Right cardiac atrium (tissue), 5 donors: ENCODE data around the gene DNAH10. TPM values are rescaled to one million over a fixed set of nuclear protein-coding genes. Genes with fewer than 3 reads are reported as not detected.
"Not testable (repeated sequence)": the region's sequence is repeated elsewhere in the genome, so short reads cannot be mapped to it uniquely, and the experiment has no call there.

Experiments
- ATAC-seq, 2 donors: fragments of 200-7000 bp; cut with Tn5 transposase; one replicate each; pipeline versions ENCODE4 v1.8.0 to v1.9.1; 2020; ENCODE audit warnings: moderate library complexity in 2 of 2, mild to moderate bottlenecking in 1 of 2
- DNase-seq, 3 donors: peaks; one replicate each; pipeline ENCODE4 v3.0.0-alpha.2; 2020
- H3K27ac ChIP-seq: one replicate; pipeline ENCODE4 v1.5.1; 2013; ENCODE audit warnings: mild to moderate bottlenecking, low read length, control low read depth, moderate library complexity
- H3K27me3 ChIP-seq: one replicate; pipeline ENCODE4 v1.6.1; 2013; ENCODE audit not compliant: control insufficient read depth, insufficient read depth
- H3K4me1 ChIP-seq: one replicate; pipeline ENCODE4 v1.6.1; 2013; ENCODE audit warnings: low read length; ENCODE audit not compliant: control insufficient read depth, insufficient read depth
- H3K4me3 ChIP-seq: one replicate; pipeline ENCODE4 v1.5.1; 2013; ENCODE audit warnings: low read length, control low read depth
- H3K9me3 ChIP-seq: one replicate; pipeline ENCODE4 v1.6.1; 2013; ENCODE audit warnings: low read length; ENCODE audit not compliant: control insufficient read depth
- WGBS: extraction: QIAGEN DNeasy Blood & Tissue Kit; methylation state at CpG from one replicate; pipeline ENCODE4 v1.1.7; 2013; 5-methylcytosine and 5-hydroxymethylcytosine counted together
- intact Hi-C, 4 donors: fragments of 100-400 bp; cut with DNase I; formaldehyde crosslinking; loops; one replicate each; pipeline versions ENCODE4 v1.11.0 to v1.14.0; 2022 to 2023
- polyA plus RNA-seq: library from polyadenylated mRNA; stranded (reverse); fragments of 200-250 nt; gene quantifications from one replicate; pipeline ENCODE4 v1.2.3, GENCODE V29; 2013
- total RNA-seq, 4 donors: library from RNA; stranded (reverse); fragmentation: NEBNext Ultra II Directional; extraction: Animal tissue kit (Norgen Biotek cat#: 25700); gene quantifications; one replicate each; pipeline ENCODE4 v1.2.1, GENCODE V29; 2021
- donor health status: healthy with polysubstance abuse.
- donor health status: DM: no; HTN: yes; CAD: no.
- donor health status: DM: no; HTN: no; CAD: no.
- donor health status: DM: no; HTN: yes; CAD: no; lungs with severe emphysema.
- donor health status: DM: yes; HTN: yes; CAD: no.

The DNAH10 gene
- total and polyA plus RNA-seq, 5 donors: 0.06 to 0.11 (median 0.07) TPM; not detected in 1

DNA sequence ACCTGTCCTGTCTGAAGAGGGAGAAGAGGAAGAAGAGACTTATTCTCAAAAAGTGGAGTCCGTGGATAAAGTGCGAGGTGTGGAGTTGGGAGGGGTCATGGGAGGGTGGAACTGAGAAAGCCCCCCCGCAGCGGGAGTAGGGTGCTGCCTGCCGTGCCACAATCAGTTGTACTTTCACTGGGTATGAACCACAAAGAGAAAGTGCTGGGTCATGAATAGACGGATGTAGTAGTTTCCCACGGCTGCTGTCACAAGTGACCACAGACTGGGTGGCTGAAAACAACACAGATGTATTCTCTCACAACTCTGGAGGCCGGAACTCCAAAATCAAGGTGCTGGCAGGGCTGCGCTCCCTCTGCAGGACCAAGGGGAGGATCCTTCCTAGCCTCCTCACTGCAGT lies 5.5 kb downstream of the DNAH10 start:
- ATAC-seq: no peak
- intact Hi-C loops: no loop called here
- no peak for DNase-seq

GRCh38 chr12:123771261-123771660 lies 9.2 kb downstream of the DNAH10 start:
- WGBS: 83% methylated on average over 7 of the region's 7 CpGs
- no peak for DNase-seq

More for the DNA sequence above, 5.5 kb downstream of the DNAH10 start:
- WGBS: 71% methylated on average over 9 of the region's 9 CpGs
- no peaks in the 10 kb centered on the region for H3K4me1 ChIP-seq
- H3K9me3 ChIP-seq: no peaks in the 10 kb centered on the region
- no peak overlapping the region for H3K4me3 ChIP-seq
- no peak overlapping the region for H3K27ac ChIP-seq
- no peaks in the 10 kb centered on the region for H3K27me3 ChIP-seq

GRCh38 chr12:123772074-123772473 lies 10.0 kb downstream of the DNAH10 start:
- no peak for DNase-seq
- no peak overlapping the region for H3K4me3 ChIP-seq
- H3K4me1 ChIP-seq: no peaks in the 10 kb centered on the region
- H3K27me3 ChIP-seq: no peaks in the 10 kb centered on the region
- WGBS: 82% methylated on average over 5 of the region's 5 CpGs
- ATAC-seq: no peak
- no peaks in the 10 kb centered on the region for H3K9me3 ChIP-seq
- intact Hi-C loops: no loop called here
- H3K27ac ChIP-seq: no peak overlapping the region

More at GRCh38 chr12:123771261-123771660, 9.2 kb downstream of the DNAH10 start:
- Histone ChIP-seq H3K27ac (no peak overlapping the region), H3K4me1 (no peaks in the 10 kb centered on the region), H3K9me3 (no peaks in the 10 kb centered on the region), H3K4me3 (no peak overlapping the region), H3K27me3 (no peaks in the 10 kb centered on the region)
- intact Hi-C loops: no loop called here
- no peak for ATAC-seq

DNA sequence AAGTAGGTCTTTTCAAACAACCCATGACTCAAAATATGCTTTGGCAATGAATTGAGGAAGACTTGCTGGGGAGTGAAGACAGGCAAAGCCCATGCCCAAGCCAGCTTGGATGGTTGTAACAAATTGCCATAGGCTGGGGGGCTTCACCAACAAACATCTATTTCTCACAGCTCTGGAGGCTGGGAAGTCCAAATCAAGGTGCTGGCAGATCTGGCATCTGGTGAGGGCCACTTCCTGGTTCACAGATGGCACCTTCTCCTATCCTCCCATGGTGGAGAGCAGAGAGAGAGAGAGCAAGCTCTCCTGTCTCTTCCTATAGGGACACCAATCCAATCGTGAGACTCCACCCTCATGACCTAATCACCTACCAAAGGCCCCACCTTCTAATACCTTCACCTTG lies 11.3 kb downstream of the DNAH10 start:
- WGBS: 54% methylated on average over 1 of the region's 1 CpG
- no peak overlapping the region for H3K4me3 ChIP-seq
- intact Hi-C loops: no loop called here
- H3K9me3 ChIP-seq: no peaks in the 10 kb centered on the region
- H3K4me1 ChIP-seq: no peaks in the 10 kb centered on the region
- H3K27ac ChIP-seq: no peak overlapping the region
- DNase-seq (no peak), ATAC-seq (no peak)
- H3K27me3 ChIP-seq: no peaks in the 10 kb centered on the region

- H3K4me3 ChIP-seq: no peak overlapping the region
- no peaks in the 10 kb centered on the region for H3K4me1 ChIP-seq
- intact Hi-C loops: no loop called here
- H3K27ac ChIP-seq: no peak overlapping the region
- DNase-seq (no peak), ATAC-seq (no peak)
- no peaks in the 10 kb centered on the region for H3K9me3 ChIP-seq
- H3K27me3 ChIP-seq: no peaks in the 10 kb centered on the region
Measured at GRCh38 chr12:123779551-123779950, 17.4 kb downstream of the DNAH10 start.

GRCh38 chr12:123782997-123783792 lies 21.1 kb downstream of the DNAH10 start:
- ATAC-seq (no peak), DNase-seq (no peak)
- intact Hi-C loops: no loop called here
- Histone ChIP-seq H3K4me1 (no peaks in the 10 kb centered on the region), H3K9me3 (no peaks in the 10 kb centered on the region), H3K4me3 (no peak overlapping the region), H3K27me3 (no peaks in the 10 kb centered on the region), H3K27ac (no peak overlapping the region)
- 74% methylated on average over 10 of the region's 10 CpGs for WGBS

GRCh38 chr12:123787466-123787865 lies 25.4 kb downstream of the DNAH10 start:
- DNase-seq (peak in 1 of 3 donors; percentile 57), ATAC-seq (no peak)
- WGBS: 90% methylated on average over 25 of the region's 25 CpGs
- Histone ChIP-seq H3K9me3 (no peaks in the 10 kb centered on the region), H3K4me1 (no peaks in the 10 kb centered on the region), H3K27me3 (no peaks in the 10 kb centered on the region), H3K27ac (no peak overlapping the region), H3K4me3 (no peak overlapping the region)
- intact Hi-C loops: no loop called here

GRCh38 chr12:123788541-123788940 lies 26.4 kb downstream of the DNAH10 start:
- H3K4me1 ChIP-seq: no peaks in the 10 kb centered on the region
- H3K4me3 ChIP-seq: no peak overlapping the region
- intact Hi-C loops: no loop called here
- H3K9me3 ChIP-seq: no peaks in the 10 kb centered on the region
- WGBS: 91% methylated on average over 9 of the region's 9 CpGs
- no peaks in the 10 kb centered on the region for H3K27me3 ChIP-seq
- ATAC-seq (no peak), DNase-seq (no peak)
- no peak overlapping the region for H3K27ac ChIP-seq

DNA sequence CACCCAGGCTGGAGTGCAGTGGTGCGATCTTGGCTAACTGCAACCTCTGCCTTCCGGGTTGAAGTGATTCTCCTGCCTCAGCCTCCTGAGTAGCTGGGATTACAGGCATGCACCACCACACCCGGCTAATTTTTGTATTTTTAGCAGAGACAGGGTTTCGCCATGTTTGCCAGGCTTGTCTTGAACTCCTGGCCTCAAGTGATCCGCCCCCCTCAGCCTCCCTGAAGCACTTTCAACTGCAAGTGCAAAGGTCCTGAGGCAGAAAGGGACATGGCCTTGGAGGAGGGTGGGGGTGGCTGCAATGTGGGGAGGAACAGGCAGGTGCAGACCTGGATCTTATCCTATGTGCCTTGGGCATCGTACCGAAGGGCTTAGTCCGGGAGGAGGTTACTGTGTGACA lies 27.3 kb downstream of the DNAH10 start:
- H3K4me3 ChIP-seq, H3K27me3 ChIP-seq, H3K4me1 ChIP-seq, intact Hi-C loops, H3K27ac ChIP-seq, H3K9me3 ChIP-seq, DNase-seq, ATAC-seq: not testable (repeated sequence)
- WGBS: 90% methylated on average over 8 of the region's 8 CpGs

DNA sequence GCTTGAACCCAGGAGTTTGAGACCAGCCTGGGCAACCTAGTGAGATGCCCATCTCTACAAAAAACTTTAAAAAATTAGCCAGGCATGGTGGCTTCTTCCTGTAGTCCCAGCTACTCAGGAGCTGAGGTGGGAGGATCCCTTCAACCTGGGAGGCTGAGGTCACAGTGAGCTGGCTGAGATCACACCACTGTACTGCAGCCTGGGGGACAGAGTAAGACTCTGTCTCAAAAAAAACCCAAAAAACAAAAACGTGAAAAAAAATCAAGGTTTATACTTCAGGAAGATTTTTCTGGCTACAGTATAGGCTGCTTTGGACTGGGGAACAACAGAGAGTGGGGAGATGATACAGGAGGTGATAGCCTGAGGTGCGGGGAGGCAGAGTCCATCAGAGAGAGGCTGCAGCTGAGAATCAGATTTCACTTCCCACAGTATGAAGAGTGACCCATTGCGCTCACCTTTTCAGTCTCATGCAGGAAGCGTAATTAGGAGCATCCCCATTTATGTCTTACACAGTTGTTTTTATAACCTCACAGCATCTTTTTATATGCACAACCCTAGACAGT lies 28.9 kb downstream of the DNAH10 start:
- H3K27me3 ChIP-seq: no peaks in the 10 kb centered on the region
- no peaks in the 10 kb centered on the region for H3K4me1 ChIP-seq
- intact Hi-C loops: no loop called here
- ATAC-seq: no peak
- 80% methylated on average over 4 of the region's 4 CpGs for WGBS
- no peak overlapping the region for H3K27ac ChIP-seq
- H3K9me3 ChIP-seq: no peaks in the 10 kb centered on the region
- DNase-seq: no peak
- H3K4me3 ChIP-seq: no peak overlapping the region

DNA sequence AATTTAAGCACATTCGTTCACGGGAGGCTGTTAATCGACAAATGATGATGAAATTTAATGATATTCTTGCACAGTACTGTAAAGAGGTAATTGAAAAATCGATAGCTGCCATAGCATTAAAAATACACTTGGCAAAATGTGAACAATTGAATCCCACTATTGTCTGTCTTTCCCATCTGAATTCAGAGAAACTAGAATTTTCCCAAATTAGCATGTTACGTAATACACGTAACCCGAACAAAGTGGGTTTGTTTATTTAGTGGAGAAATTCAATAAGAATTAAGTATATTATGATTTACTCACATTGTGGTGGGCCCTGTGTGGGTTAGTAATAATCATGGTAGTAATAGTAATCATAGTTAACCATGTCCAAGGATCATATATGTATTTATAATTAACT lies 31.9 kb downstream of the DNAH10 start:
- Histone ChIP-seq H3K9me3 (no peaks in the 10 kb centered on the region), H3K27me3 (no peaks in the 10 kb centered on the region), H3K4me3 (no peak overlapping the region), H3K27ac (no peak overlapping the region), H3K4me1 (no peaks in the 10 kb centered on the region)
- ATAC-seq: no peak
- no peak for DNase-seq
- WGBS: 82% methylated on average over 7 of the region's 7 CpGs
- intact Hi-C loops: no loop called here
